Fibroblast of pulmonary artery (primary cell): Measurements from ENCODE around the gene AFF2.

ENCODE experiments used
- DNase-seq: peaks from one replicate; pipeline ENCODE4 v3.0.0-alpha.2; 2010; ENCODE audit warnings: low read depth
- H3K4me3 ChIP-seq: replicated peaks from 2 replicates; pipeline ENCODE4 v1.5.1; 2011; ENCODE audit warnings: low read depth, mild to moderate bottlenecking, control low read depth, low read length, moderate library complexity
- CTCF ChIP-seq: IDR thresholded peaks from 2 replicates; pipeline ENCODE4 v1.5.1; 2011; ENCODE audit warnings: mild to moderate bottlenecking, control low read depth, low read length, inconsistent platforms; ENCODE audit errors: missing control alignments

AFF2 gene

DNA sequence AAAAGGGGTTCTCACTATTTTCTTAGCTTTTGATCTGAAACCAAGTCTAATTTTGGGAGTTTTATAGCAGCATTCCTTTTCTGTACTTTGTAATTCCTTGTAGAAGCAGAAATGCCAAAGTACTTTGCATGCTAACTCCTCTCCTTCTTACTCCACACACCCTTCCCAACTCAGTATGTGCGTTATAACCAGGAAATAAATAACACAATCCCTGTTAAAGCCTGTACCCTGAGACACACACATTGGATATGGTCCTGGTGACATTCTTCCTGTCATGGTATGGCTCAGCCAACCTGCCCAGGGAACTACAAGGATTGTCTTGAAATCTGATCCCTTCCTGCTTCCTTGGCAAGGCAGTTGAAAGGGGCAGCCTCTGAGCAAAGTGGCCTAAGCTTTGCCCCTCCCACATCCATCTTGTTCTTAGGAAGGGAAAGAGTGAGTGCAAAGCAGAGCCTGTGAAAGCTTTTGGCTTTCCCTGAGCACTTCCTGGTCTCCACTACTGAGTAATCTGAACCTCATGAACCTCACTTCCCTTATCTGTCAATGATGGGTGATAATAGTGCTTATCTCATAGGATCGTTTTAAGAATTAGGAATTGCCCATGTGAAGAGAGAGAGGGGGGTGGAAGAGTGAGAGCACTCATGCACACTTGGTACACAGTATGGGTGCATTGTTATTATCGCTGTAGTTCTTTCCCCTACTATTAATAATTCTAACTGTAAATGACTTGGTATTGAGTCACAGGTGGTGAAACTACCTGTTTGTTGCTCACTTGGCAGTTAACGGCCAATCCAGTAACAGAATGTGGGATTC is 109.3 kb downstream of the AFF2 start:
- no peak overlapping the region for H3K4me3 ChIP-seq
- no peak for TF ChIP-seq CTCF
- no peak for DNase-seq

DNA sequence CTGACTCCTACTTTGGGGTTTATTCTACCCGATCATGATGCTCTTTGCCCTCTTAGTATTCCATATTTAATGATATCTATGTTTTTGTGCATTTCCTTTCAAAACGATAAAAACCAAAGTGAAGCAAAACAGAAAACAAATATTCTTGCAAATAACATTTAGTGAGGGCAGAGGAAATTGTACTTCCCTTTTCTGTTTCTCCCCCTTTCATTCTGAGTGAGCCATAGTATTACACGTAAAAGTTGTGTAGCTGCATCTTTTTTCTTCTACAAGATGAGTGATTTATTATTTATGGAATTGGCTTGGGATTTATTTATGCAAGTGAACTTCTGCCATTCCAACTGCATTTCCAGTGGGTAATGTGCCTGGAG is 109.9 kb downstream of the AFF2 start:
- TF ChIP-seq CTCF, result no peak
- H3K4me3 ChIP-seq, result no peak overlapping the region
- DNase-seq, result no peak

GRCh38 chrX:148611993-148612392 is 111.6 kb downstream of the AFF2 start:
- TF ChIP-seq CTCF, result no peak
- no peak overlapping the region for H3K4me3 ChIP-seq
- DNase-seq, result no peak

DNA sequence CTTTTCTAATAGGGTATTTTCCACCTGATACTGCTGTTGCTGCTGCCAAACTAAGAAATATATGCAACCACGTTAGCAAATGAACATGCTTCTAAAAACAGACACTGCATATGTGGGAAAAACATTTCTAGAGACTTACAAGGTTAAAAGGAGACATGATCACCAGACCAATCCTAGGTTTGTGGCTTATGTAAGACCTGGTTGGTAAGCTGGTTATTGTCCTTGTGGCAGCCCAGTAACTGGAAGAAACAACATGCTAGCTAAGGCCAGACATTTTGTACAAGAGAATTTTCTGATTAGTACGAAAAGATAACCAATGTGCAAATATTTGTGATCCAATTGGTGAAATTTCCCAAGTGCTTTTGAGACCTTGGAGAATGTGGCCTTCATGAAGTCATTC is 112.0 kb downstream of the AFF2 start:
- TF ChIP-seq CTCF, result no peak
- H3K4me3 ChIP-seq, result no peak overlapping the region
- no peak for DNase-seq

- TF ChIP-seq CTCF, result no peak
- DNase-seq, result no peak
- no peak overlapping the region for H3K4me3 ChIP-seq
Measured at GRCh38 chrX:148613636-148614035, 113.2 kb downstream of the AFF2 start.

DNA sequence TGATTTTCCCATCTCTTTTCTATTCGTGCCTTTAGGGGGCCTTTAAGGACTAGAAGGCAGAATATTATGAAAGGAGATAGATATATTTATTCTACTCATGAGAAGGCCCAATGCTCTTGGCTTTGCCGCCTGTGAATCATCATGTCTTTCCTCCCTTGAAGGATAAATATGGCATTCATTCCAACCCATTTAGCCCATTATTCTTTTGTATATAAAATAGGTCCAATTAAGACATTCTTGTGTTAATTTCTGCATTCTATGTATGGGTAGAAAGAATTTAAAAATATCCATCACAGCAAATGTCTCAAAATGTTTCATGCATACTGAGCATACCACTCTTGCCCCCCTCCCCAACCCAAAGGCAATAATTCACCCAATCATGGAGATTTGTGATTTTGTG is 115.1 kb downstream of the AFF2 start:
- H3K4me3 ChIP-seq, result no peak overlapping the region
- no peak for TF ChIP-seq CTCF
- no peak for DNase-seq
